GM21367 (cell line): Measurements from ENCODE around the gene CYP21A2.

ENCODE experiments used
- ATAC-seq: cut with Tn5 transposase; IDR thresholded peaks from one replicate; pipeline ENCODE4 v1.9.1; 2021; ENCODE audit not compliant: unreplicated experiment

Gene CYP21A2

DNA sequence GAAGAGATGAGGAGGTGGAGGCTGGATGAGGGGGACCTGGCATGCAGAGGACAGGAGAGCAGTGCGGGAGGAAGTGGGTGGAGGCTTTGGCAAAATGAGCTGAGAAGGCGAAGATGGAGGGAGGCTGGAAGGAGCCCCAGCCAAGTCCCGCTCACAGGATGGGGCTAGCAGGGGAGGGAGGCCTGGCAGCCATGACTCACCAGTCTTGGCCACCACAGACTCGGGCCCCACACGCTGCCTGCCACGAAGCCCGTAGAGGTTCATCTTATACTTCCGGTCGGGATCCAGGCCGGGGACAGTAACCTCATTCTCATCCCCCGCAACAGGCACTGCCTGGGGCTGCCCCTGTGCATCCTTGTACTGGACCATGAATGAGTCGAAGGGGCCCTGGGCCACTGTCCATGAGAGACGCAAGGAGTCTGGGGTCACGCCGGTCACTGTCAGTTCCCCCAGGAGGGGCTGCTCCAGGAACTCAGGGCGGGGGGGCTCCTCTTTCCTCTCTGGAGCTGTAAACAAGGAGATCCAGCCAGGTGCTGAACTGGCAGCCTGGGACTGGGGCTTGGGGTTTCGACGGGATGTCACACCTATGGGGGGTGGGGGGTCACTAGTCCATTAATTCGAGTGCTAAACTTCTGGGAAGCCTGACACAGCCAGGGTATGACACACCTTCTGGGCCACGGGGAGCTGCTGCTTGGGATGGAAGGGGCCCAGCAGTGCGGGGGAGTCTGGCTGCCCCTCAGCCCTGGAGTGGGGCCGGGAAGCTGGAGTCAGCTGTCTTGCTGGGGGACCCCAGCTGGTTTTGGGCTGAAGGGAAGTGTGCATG is 43.2 kb downstream of the CYP21A2 start:
- no peak for ATAC-seq

DNA sequence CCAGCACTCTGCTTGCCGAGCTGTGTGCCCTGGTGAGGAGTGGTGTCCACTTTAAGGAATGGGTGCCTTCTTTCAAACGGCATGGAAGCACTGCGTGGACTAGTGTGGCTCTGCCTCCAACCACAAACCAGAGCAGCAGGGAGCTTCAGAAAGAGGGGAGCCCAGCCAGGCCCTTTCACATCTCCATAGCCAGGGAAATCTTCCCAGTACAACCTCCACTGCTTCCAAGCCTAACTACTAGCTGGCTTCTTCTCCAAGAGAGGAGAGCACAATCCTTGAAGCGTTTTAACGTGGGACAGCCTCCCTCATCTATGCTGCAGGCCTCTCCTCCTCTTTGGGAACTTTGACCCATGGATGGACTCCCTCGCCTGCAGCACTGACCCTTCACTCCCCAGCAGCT is 44.3 kb downstream of the CYP21A2 start:
- no peak for ATAC-seq

DNA sequence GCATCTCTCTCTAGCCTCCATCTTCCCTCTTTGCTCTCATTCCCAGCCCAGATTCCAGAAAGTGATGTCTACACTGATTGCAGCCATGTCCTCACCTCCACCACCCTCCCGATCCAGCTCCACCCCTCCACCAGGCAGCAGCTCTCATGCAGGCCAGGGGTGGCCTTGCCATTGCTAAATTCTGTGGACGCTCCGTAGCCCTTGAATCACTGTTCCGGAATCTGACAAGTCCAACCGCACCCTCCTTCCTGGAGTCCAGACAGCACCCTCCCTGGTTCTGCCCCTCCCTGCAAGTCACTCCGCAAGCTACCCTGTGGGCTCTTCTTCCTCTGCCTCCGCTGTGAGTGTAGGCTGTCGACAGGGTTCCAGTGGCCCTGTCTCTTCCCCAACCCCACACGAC is 44.7 kb downstream of the CYP21A2 start:
- no peak for ATAC-seq

DNA sequence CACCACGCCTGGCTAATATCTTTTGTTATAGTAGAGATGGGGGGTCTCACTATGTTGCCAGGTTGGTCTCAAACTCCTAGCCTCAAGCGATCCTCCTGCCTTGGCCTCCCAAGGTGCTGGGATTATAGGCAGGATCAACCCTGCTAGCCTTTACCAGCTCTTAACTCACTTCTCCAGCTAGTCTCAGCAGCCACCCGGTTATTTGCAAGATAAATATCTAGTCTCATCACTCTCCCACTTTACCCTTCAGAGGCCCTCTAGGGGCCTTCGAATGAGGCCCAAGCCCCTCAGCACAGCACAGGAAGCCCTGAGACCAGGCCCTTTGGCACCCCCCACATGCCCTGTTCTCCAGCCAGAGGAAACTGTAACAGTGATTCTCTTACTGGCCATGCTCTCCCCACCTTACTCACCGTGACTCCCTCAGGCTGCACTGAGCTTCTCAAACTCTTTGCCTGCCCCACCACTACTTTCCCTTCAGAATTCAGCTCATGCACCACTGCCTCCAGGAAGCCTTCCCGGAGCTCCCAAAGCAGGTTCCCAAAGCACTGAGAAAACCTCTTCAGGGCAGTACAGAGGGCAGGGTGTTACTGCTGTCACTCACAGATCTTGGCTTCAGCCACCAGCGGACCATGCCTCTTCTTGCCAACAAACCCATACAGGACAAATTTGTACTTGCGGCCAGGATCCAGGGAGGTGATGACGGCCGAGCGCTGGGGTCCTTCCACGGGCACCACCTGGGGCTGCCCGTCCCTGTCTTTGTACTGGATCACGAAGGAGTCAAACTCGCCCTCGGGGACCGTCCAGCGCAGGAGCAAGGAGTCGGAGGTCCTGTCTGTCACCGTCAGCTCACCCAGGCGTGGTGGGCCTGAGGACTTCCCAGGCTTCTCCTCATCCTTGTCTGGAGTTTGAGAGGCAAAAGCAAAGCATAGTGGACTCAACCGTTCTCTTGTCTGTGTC is 45.9 kb downstream of the CYP21A2 start:
- no peak for ATAC-seq

DNA sequence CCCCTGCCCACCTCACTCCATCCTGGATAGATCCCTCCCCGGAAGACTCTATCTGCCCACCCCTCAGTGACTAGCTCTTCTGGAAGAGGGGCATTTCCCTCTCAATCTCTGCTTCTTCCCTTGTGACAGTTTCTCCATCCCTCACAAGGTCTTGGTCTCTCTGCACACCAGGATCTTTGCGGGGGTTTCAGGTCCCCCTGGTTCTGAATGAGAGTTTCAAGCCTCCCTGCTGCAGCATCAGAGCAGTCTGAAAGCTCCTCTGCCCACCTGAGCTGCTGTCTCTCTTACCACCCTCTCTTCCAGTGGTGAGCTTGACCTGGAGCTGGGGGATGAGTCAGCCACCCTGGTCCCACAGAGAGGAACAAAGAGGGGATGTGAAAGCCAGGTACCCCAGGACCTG is 46.6 kb downstream of the CYP21A2 start:
- no peak for ATAC-seq

DNA sequence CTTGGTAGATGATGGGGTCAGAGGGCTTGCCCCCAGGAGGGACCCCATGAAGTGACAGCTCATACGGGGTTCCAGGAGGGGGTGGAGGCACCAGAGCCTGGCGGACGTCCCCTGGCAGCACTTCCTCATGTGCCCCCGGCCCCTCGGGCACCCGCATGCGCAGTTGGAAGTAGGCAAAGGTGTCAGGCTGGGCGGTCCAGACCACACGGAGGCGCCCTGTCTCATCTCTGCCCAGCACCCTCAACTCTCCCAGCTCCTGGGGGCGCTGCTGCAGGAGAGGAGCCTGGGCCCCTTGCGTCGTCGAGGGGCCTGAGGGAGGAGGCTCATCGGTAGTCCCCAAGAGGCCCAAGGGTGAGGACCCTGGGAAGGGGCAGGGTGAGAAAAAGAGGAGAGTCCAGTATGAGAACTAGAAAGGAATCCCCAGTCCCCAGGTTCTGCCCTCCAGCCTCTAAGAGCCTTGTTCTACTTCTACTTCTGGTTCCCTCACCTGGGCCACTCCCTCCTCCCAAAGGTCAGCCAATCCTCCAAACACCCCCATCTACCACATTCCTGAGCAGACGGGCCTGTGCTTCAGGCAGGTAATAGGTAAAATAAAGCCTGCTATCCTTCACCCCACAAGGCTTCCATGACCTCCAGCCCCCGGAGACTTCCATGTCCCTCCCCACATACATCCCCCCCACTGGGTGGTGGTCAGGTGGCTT is 47.7 kb downstream of the CYP21A2 start:
- ATAC-seq, result no peak

DNA sequence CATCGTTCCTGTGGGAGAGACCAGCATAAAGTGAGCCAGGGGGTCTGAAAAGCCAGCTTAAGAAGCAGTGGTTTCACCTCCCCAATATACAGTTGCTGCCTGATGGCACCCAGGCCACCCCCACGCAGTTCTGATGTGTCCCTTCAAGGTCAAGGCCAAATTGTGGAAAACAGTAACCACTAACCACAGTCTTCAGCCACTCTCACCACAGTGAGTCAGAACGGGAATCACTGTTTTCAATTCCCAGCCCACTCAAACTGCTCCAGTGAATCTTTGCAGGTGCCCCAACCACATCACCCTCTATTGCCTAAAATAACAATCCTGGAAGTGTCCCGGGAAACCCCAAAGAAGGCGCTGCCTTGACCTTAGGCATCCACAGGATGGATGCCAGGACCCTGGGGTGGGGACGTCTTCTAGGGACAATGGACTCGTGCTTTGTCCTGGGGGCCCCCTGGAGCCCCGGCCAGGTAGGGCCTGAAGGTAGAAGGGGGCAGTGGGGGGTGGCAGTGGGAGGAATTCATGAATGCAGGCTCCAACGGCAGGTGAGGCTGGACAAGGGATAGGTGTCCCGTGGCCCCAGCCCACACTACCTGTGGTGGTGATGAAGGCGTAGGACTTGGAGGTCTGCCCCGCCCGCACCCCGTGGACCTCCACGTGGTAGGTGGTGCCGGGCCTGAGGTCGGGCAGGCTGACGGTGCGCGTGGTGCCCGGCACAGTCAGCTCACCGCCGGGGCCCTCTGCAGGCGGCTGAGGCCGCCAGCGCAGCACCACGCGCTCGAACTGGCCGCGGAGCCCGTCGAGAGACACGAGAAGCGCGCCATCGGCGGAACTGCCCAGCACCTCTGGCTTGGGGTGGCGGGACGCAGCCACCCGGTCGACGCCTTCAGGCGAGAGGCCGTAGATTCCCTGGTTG is 48.7 kb downstream of the CYP21A2 start:
- no peak for ATAC-seq

DNA sequence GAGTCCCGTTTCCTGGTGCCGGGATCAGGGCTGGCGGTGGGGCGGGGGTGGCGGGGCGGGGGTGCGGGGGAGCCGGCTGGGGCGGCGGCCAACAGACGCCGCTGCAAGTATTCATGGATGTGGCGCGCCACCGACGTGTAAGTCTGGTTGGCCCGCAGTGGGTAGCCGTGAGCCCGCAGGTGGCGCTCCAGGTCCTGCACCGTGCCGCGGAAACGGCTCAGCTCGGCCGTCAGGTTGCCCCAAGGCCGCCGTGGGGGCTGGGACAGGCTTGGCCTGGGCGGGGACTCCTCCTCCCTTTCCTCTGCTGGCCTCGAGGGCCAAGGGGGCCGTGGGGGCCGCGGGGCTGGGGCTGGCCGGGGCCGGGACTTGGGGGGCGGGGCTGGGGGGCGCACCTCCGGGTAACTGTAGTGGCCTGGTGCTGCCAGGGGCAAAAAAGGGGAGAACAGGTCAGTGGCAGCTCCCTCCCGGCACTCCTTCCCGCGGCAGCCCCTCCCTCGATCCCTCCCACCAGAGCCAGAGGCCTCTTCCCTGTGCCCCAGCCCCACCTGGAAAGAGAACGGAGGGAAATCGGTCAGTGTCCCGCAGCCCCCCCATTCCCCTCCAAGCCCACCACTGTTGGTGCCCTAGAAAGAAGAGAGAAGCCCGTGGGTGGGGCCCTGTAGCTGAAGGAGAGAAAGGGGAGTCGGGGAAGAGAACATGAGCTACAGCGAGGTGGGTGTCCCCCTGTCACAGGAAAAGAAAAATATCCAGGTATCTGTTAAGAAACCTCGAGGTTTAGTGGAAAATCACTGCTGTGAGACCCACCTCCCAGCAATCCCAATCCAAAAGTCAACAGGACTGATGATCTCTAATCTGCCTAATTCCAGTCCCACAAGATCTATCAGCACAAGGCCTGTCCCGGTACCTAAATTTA is 49.6 kb downstream of the CYP21A2 start:
- ATAC-seq, result no peak

DNA sequence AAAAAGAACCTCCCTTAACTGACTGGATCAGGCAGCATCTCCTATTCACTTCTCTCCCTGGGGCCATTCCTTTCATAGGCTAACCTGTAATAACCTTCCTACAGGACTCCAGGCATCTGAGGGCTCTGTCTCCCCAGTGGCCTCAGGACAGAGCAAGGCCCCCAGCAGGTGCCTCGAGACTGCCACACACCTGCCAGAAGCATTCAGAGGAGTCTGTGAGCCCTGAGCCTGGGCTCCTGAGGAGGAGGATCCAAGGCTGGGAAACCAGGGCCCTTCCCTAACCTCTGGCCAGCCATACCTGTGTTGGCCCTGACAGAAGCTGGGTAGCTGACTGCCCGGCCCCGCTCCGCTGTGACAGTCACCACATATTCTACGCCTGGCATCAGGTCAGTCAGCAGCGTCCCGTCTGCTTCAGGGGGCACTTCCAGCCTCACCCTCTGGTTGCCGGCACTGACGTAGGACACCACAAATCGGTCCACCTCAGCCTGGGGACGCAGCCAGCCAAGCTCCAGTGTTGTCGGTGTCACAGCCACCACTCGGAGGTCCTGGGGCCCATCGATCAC is 50.4 kb downstream of the CYP21A2 start:
- ATAC-seq, result no peak

DNA sequence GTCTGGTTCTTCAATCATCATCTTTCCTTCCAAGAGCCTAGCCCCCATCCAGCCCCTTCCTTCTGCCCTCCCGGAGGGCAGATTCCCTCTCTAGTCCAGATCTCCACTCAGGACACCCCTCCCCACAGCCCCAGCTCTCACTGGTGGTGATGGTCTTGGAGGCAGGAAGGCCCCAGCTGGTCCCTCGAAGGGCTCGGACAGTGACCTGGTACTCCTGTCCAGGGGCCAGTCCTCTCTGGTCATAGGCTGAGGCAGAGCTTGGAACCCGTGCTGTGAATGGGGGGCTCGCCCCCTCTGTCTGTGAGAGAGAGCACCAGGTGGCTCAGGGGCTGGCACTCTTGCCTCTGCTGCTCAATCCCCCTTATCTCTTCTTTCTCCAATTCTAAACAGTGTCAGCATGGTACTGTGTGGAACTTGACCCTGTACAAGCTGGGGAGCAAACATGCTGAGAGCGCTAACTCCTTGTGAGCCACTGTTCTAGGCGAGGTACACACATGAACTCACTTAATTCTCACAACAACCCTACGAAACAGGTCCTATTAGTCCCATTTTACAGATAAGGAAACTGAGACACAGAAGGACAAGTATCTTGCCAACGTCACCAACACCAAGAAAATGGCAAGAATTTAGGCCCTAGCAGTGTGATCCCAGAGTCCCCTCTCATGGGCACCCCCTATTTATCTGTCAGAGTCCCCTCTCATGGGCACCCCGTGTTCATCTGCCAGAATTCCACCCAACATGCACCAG is 51.0 kb downstream of the CYP21A2 start:
- ATAC-seq, result no peak
